ENCODE data around the gene KIF3B. TPM values are rescaled to one million over a fixed set of nuclear protein-coding genes. Genes with fewer than 3 reads are reported as not detected.

KIF3B gene
- total and polyA plus RNA-seq, 2 of the 13 experiments (the other 11 are each of a cell fraction or from before 2014, with no cell fraction given): 23.6 to 28.8 TPM

- TF ChIP-seq TEAD3 (CRISPR knock-in tag; optimal IDR thresholded peaks at IDR 0.05; ENCODE audit: borderline replicate concordance): peak; percentile 58
- TF ChIP-seq MBNL3 (CRISPR knock-in tag; conservative IDR thresholded peaks at IDR 0.05): no peak
- 0 out of 2 replicates have a peak, but pooled peaks have one; percentile 23 for TF ChIP-seq HOXA3 (CRISPR knock-in tag; IDR thresholded peaks at IDR 0.05)
- no peak for TF ChIP-seq EED (CRISPR knock-in tag; IDR thresholded peaks at IDR 0.05)
- TF ChIP-seq ZNF672 (CRISPR knock-in tag; IDR thresholded peaks at IDR 0.05): 0 out of 2 replicates have a peak, but pooled peaks have one; percentile 59
- TF ChIP-seq THAP7 (CRISPR knock-in tag; IDR thresholded peaks at IDR 0.05): 0 out of 2 replicates have a peak, but pooled peaks have one; percentile 45
- TF ChIP-seq BCL6 (CRISPR knock-in tag; IDR thresholded peaks at IDR 0.05): 0 out of 2 replicates have a peak, but pooled peaks have one; percentile 24
- TF ChIP-seq ZNF572 (CRISPR knock-in tag; IDR thresholded peaks at IDR 0.05): 0 out of 2 replicates have a peak, but pooled peaks have one; percentile 35
- TF ChIP-seq ATF4 (CRISPR knock-in tag; IDR thresholded peaks at IDR 0.05): peak in 1 of 2 experiments; percentile 28; a peak in 1 of 4 replicates
- peak; percentile 91 for TF ChIP-seq ZBTB37 (CRISPR knock-in tag; IDR thresholded peaks at IDR 0.05)
- peak; percentile 61 for TF ChIP-seq ZBED4 (CRISPR knock-in tag; IDR thresholded peaks at IDR 0.05; ENCODE audit: borderline replicate concordance)
- TF ChIP-seq RBM39 (IDR thresholded peaks at IDR 0.05; ENCODE audit: low read depth, low read length, poor library complexity, severe bottlenecking): no peak
- peak; percentile 43; the same call in 1 of the 2 replicates for TF ChIP-seq HDAC1 (CRISPR knock-in tag; IDR thresholded peaks at IDR 0.05)
- TF ChIP-seq MIXL1 (CRISPR knock-in tag; IDR thresholded peaks at IDR 0.05): peak; percentile 25; the same call in 1 of the 2 replicates
- no peak for TF ChIP-seq ADNP (CRISPR knock-in tag; IDR thresholded peaks at IDR 0.05)
- no peak for TF ChIP-seq RCOR2 (CRISPR knock-in tag; IDR thresholded peaks at IDR 0.05)
- no peak for TF ChIP-seq ZNF775 (CRISPR knock-in tag; IDR thresholded peaks at IDR 0.05; ENCODE audit: borderline replicate concordance)
- 0 out of 2 replicates have a peak, but pooled peaks have one; percentile 28 for TF ChIP-seq NFKBIZ (CRISPR knock-in tag; IDR thresholded peaks at IDR 0.05)
- peak; percentile 30; the same call in 1 of the 2 replicates for TF ChIP-seq MIER3 (CRISPR knock-in tag; IDR thresholded peaks at IDR 0.05; ENCODE audit: borderline replicate concordance)
- TF ChIP-seq, protein P1, sequence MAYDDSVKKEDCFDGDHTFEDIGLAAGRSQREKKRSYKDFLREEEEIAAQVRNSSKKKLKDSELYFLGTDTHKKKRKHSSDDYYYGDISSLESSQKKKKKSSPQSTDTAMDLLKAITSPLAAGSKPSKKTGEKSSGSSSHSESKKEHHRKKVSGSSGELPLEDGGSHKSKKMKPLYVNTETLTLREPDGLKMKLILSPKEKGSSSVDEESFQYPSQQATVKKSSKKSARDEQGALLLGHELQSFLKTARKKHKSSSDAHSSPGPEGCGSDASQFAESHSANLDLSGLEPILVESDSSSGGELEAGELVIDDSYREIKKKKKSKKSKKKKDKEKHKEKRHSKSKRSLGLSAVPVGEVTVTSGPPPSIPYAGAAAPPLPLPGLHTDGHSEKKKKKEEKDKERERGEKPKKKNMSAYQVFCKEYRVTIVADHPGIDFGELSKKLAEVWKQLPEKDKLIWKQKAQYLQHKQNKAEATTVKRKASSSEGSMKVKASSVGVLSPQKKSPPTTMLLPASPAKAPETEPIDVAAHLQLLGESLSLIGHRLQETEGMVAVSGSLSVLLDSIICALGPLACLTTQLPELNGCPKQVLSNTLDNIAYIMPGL (CRISPR knock-in tag; IDR thresholded peaks at IDR 0.05; ENCODE audit: borderline replicate concordance in 1 of 2, low read depth in 1 of 2): peak in 1 of 2 experiments; percentile 59; a peak in 1 of 4 replicates
Measured at GRCh38 chr20:32344835-32345506, 67.5 kb downstream of the KIF3B start (continued).
